Activated CD8-positive, alpha-beta memory T cell treated with anti-CD3 and anti-CD28 coated beads, Interleukin-2, amount 50 U/mL, for 24 hours (primary cell): Measurements from ENCODE around the gene GGA1.

Experiments used
- DNase-seq: peaks from one replicate; pipeline ENCODE4 v3.0.0-alpha.2; 2020; ENCODE audit errors: extremely low read depth

Gene GGA1

DNA sequence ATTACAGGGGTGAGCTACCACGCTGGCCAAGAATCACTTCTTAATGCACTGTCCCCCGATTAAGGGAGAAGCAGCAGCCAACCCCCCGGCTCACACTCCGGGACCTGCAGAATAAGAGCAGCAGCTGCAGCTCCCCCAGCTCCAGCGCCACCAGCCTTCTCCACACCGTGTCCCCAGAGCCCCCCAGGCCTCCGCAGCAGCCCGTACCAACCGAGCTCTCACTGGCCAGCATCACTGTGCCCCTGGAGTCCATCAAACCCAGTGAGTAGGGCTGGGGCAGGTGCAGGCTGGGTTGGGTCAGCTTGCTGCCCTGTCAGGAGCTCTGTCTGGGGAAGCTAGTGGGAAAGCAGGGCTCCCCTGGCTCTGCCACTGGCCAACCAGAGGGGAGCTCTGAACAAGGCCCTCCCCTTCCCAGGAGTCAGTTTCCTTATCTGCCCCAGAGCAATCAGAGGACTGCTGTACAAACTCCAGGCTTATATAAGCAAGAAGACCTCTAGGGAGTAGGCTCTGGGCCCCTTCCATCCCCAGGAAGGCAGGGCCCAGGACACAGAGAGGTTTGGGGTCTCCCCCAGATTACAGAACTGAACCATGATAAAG, 22.3 kb downstream of the GGA1 start:
- DNase-seq: no peak

GRCh38 chr22:37631448-37632173, 23.0 kb downstream of the GGA1 start:
- DNase-seq: no peak

GRCh38 chr22:37632174-37633088, 23.8 kb downstream of the GGA1 start:
- DNase-seq: no peak

DNA sequence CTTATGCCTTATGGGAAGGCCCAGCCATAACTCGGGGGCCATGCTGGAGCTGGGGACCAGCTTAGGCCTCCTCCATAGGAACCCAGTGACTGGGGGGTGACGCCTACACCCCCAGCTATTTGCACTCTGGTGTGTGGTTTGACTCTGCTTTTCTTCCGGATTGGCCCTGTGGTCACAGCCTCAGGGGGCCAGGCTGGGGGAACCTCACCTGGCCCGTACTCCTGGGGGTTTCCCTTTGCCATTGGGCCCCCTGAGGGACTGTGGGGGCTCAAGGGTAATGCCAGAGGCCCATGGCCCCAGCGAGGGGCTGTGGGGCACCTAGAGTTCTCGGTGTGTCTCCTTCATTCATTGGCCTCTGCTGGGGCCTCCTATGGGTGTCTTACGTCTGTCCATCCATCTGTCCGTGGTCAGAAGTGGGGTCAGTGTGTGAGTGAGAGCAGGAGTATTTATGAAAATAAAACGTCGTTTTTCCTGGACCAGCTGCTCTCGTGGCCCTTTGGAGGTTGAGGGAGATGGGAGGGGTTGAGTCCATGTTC, 24.5 kb downstream of the GGA1 start:
- no peak for DNase-seq

GRCh38 chr22:37633625-37634416, 25.2 kb downstream of the GGA1 start:
- DNase-seq: no peak

DNA sequence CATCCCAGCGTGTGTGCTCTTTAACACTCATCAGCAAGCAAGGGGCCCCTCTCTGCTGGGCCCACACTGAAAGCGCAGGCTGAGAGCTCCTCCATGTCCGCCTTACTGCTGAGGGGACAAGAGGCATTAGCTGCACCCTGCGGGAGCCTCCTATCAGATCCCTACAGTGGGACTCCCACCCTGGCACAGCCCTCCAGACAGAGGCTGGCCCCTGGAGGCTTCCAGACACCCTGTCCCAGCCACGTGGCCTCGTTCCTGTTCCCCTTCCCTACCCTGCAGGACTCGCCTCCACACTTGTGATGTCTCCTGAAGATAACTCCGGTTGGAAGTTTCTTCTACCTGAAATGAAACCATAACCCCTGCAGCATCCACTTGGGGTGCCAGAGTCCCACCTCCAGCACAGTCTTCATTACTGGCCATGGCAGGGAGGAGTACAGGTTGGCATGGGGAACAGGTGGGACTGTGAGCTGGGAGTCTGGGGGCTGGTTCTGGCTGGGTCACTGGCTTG, 25.8 kb downstream of the GGA1 start:
- no peak for DNase-seq

GRCh38 chr22:37635157-37635556, 26.5 kb downstream of the GGA1 start:
- no peak for DNase-seq

DNA sequence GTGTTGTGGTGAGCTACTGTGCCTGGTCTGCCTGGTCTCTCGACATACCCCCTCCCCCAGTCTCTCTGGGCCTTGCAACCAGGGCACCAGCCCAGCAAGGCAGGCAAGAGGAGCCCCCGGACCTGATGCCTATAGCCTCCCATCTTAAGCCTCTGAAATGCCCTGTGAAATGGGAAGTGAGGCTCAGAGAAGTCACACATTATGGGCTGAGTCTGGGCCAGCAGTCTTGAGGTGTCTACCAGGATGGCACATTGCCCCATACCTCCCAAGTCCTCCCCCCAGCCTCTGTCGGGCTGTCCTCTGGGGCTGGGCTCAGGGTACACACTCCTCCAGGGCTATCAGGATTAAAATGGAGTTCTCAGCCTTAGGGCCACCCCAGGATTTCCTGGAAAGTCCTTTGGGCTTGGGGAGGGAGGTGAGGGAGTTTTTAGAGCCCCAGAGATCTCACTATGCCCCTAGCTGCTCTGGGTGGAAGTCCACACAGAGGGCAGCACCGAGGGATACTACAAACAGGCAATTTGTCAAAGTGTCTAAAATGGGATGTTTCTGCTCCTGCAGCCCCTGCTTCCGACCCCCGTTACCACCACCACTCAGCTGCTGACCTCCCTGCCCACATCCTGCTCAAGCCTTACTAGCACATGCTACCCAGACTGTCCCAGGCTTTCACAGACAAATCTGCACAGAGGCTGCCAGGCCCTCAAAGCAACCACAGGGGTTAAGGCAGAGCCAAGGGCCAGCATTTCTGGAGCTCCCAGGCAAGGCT, 27.7 kb downstream of the GGA1 start:
- DNase-seq: no peak

DNA sequence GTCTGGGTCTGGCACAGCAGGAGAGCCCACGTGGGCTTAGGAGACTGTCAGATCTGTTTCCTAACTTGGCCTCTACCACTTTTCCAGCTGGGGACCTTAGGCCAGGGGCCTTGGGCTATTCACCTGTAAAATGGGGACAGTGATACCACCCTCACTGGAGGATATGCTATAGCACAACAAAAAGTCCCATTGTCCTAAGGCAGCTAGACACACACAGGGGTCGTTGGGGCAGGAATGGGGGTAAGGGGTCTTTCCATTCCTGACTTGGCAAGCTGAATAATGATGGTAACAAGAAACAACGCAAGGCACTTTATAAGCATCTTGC, 28.3 kb downstream of the GGA1 start:
- no peak for DNase-seq

GRCh38 chr22:37638391-37639069, 29.9 kb downstream of the GGA1 start:
- DNase-seq: no peak

- no peak for DNase-seq
These were observed 30.6 kb downstream of the GGA1 start, which contains the start of gene SH3BP1 for GRCh38 chr22:37639070-37639760. TSS of gene SH3BP1 (plus strand) at chr22:37639669. CDS start at chr22:37639788, 119 bp downstream.

DNA sequence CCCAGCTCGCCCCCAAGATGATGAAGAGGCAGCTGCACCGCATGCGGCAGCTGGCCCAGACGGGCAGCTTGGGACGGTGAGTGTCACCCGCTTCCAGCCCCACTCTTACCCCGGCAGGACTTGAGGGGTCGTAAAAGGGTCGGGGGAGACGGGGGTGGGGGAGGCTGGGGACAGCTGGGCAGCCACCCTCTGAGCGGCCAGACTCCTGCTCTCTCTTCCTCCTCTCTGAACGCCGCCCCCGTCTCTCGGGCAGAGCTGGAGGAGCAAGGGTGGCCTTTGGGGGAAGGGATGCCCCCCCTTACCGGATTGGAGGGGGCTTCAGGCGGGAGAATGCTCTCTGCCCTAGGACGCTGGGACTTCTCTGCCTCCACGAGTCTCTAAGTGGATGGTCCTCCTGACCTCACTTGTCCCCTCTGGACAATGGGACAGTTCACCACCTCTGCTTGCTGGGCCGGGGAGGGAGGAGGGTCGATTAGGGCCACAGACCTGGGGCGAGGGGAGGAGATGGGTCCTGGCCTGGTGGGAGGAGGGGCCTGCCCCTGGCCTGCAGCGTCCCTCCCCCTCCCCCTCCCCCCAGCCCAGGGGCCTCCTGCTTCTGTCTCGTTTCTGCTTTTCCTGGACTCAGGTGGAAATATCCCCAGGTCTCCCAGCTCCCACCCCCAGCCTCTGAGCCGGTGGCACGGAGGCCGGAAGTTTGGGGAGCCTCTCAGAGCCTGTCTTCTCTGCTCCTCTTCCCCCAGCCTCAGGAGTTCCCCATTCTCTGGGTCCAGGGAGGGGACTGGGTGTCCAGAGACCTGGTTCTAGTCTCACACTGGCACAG, 31.3 kb downstream of the GGA1 start:
- no peak for DNase-seq

- no peak for DNase-seq
These were observed 32.2 kb downstream of the GGA1 start for GRCh38 chr22:37640591-37641560.

GRCh38 chr22:37641561-37641949, 32.9 kb downstream of the GGA1 start:
- DNase-seq: no peak

GRCh38 chr22:37643225-37643847, 34.7 kb downstream of the GGA1 start:
- DNase-seq: peak; percentile 67

GRCh38 chr22:37647317-37647716, 38.7 kb downstream of the GGA1 start:
- DNase-seq: no peak

DNA sequence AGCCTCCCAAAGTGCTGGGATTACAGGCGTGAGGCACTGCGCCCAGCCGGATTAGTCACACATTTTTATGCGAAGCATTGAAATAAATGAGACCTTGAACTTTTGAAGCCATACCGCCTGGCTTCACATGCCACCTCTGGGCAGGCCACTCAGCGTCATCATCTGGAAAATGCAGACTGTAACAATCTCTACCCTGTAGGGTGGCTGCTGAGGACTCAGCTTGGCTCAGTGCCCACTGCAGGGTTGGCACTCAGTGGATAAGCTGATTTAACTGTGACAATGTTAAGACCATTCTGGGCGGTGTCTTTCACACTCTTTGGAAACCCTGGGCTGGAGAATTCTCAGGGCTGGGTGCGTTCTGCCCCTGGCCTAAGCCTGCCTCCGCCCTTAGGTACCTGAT, 39.3 kb downstream of the GGA1 start:
- DNase-seq: no peak
